Measurements from ENCODE around the gene SLC2A4RG.

DNA sequence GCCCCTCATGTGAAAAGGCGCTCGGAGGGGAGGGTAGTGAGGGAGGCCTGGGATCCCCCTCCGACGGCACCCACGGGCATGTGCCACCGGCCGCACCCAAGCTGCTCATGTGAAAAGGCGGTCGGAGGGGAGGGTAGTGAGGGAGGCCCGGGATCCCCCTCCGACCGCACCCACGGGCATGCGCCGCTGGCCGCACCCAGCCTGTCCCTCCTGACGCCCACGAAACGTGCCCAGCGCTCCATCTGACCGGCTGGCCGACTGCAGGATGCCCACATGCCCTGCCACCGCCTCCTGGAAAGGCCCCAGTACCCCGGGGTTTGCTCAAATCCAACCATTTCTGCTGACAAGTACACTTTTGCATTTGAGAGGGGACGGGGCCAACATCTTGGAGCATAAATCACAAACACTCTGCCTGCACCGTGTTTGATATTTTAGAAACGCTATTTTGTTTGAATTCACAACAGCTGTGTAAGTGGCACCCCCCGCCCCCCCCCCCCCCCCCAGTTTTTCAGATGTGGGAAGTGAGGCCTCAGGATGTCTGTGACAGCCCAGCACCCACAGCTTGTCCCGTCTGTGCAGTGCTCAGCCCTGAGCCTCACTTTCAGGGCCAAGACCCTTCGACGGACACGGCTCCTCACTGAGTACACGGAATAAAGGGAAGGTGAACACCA, 34.1 kb downstream of the SLC2A4RG start:
- TF ChIP-seq, protein P1, sequence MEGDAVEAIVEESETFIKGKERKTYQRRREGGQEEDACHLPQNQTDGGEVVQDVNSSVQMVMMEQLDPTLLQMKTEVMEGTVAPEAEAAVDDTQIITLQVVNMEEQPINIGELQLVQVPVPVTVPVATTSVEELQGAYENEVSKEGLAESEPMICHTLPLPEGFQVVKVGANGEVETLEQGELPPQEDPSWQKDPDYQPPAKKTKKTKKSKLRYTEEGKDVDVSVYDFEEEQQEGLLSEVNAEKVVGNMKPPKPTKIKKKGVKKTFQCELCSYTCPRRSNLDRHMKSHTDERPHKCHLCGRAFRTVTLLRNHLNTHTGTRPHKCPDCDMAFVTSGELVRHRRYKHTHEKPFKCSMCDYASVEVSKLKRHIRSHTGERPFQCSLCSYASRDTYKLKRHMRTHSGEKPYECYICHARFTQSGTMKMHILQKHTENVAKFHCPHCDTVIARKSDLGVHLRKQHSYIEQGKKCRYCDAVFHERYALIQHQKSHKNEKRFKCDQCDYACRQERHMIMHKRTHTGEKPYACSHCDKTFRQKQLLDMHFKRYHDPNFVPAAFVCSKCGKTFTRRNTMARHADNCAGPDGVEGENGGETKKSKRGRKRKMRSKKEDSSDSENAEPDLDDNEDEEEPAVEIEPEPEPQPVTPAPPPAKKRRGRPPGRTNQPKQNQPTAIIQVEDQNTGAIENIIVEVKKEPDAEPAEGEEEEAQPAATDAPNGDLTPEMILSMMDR (conservative IDR thresholded peaks at IDR 0.05; ENCODE audit: low read depth, low read length), result no peak
- TF ChIP-seq MXI1 (IDR thresholded peaks at IDR 0.05; ENCODE audit: borderline replicate concordance, low read depth, low read length), result no peak
- TF ChIP-seq POLR2A (IDR thresholded peaks at IDR 0.05; ENCODE audit: low read depth, low read length), result no peak
- peak; percentile 83 for TF ChIP-seq MAFK (IDR thresholded peaks at IDR 0.05; ENCODE audit: low read depth, low read length)
- no peak for TF ChIP-seq BHLHE40 (IDR thresholded peaks at IDR 0.05; ENCODE audit: low read depth, low read length)
- TF ChIP-seq SMC3 (IDR thresholded peaks at IDR 0.05; ENCODE audit: low read depth, low read length), result no peak
- TF ChIP-seq, protein P2, sequence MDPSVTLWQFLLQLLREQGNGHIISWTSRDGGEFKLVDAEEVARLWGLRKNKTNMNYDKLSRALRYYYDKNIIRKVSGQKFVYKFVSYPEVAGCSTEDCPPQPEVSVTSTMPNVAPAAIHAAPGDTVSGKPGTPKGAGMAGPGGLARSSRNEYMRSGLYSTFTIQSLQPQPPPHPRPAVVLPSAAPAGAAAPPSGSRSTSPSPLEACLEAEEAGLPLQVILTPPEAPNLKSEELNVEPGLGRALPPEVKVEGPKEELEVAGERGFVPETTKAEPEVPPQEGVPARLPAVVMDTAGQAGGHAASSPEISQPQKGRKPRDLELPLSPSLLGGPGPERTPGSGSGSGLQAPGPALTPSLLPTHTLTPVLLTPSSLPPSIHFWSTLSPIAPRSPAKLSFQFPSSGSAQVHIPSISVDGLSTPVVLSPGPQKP (IDR thresholded peaks at IDR 0.05; ENCODE audit: borderline replicate concordance, low read depth, low read length), result no peak
- TF ChIP-seq MAZ (IDR thresholded peaks at IDR 0.05; ENCODE audit: borderline replicate concordance, low read depth, low read length), result no peak
- TF ChIP-seq, protein P3, sequence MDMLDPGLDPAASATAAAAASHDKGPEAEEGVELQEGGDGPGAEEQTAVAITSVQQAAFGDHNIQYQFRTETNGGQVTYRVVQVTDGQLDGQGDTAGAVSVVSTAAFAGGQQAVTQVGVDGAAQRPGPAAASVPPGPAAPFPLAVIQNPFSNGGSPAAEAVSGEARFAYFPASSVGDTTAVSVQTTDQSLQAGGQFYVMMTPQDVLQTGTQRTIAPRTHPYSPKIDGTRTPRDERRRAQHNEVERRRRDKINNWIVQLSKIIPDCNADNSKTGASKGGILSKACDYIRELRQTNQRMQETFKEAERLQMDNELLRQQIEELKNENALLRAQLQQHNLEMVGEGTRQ (IDR thresholded peaks at IDR 0.05; ENCODE audit: low read depth, low read length), result no peak

All from IMR-90 (cell line).